Mesenchymal stem cell (in vitro differentiated cells and primary cell): Measurements from ENCODE around the gene TTC21B.

ENCODE experiments used
- DNase-seq: peaks from one replicate; pipeline ENCODE4 v3.0.0-alpha.2; 2013
- H2AFZ ChIP-seq: one replicate; pipeline ENCODE4 v1.6.1; 2013; ENCODE audit warnings: low read depth, mild to moderate bottlenecking, control low read depth, inconsistent platforms, low read length, moderate library complexity
- H2AK5ac ChIP-seq: 2 replicates; pipeline ENCODE4 v1.6.1; 2013; ENCODE audit warnings: low read length, moderate library complexity, mild to moderate bottlenecking, inconsistent platforms; ENCODE audit not compliant: severe bottlenecking
- H2BK120ac ChIP-seq: one replicate; pipeline ENCODE4 v1.6.1; 2013; ENCODE audit warnings: low read depth, mild to moderate bottlenecking, inconsistent platforms, low read length, moderate library complexity
- H2BK12ac ChIP-seq, 2 experiments: one replicate each; pipeline ENCODE4 v1.6.1; 2013; ENCODE audit warnings: inconsistent platforms in 2 of 2, low read length in 2 of 2, mild to moderate bottlenecking in 2 of 2, moderate library complexity in 2 of 2, control low read depth in 1 of 2
- H2BK15ac ChIP-seq: one replicate; pipeline ENCODE4 v1.6.1; 2013; ENCODE audit warnings: mild to moderate bottlenecking, low read depth, inconsistent platforms; ENCODE audit not compliant: poor library complexity, severe bottlenecking
- H2BK5ac ChIP-seq: 2 replicates; pipeline ENCODE4 v1.6.1; 2013; ENCODE audit warnings: low read depth, mild to moderate bottlenecking, low read length, control low read depth, inconsistent platforms; ENCODE audit not compliant: poor library complexity, severe bottlenecking
- H3K14ac ChIP-seq, 2 experiments: one replicate each; pipeline ENCODE4 v1.6.1; 2013; ENCODE audit warnings: inconsistent platforms in 2 of 2, low read length in 2 of 2, control low read depth in 1 of 2, mild to moderate bottlenecking in 1 of 2, moderate library complexity in 1 of 2
- H3K18ac ChIP-seq, 2 experiments: one replicate each; pipeline ENCODE4 v1.6.1; 2013; ENCODE audit warnings: inconsistent platforms in 2 of 2, low read length in 2 of 2, control low read depth in 1 of 2, low read depth in 1 of 2, mild to moderate bottlenecking in 1 of 2
- H3K23ac ChIP-seq, 2 experiments: one replicate each; pipeline ENCODE4 v1.6.1; 2013; ENCODE audit warnings: inconsistent platforms in 2 of 2, low read length in 2 of 2, mild to moderate bottlenecking in 2 of 2, moderate library complexity in 2 of 2, control low read depth in 1 of 2
- H3K27ac ChIP-seq: 2 replicates; pipeline ENCODE4 v1.5.1; 2013; ENCODE audit warnings: mild to moderate bottlenecking, moderate library complexity, low read length, control low read depth, inconsistent platforms; ENCODE audit not compliant: poor library complexity, severe bottlenecking
- H3K27me3 ChIP-seq, 2 experiments: 2 replicates each; pipeline versions ENCODE4 v1.6.1 to v1.7.0; 2013; ENCODE audit warnings: low read length in 2 of 2, mild to moderate bottlenecking in 2 of 2, moderate library complexity in 2 of 2, control low read depth in 1 of 2, inconsistent platforms in 1 of 2; ENCODE audit not compliant: control insufficient read depth in 1 of 2, insufficient read depth in 1 of 2
- H3K36me3 ChIP-seq, 2 experiments: 2 replicates each; pipeline versions ENCODE4 v1.6.1 to v1.7.0; 2013; ENCODE audit warnings: low read length in 2 of 2, control low read depth in 1 of 2, inconsistent platforms in 1 of 2, low read depth in 1 of 2, mild to moderate bottlenecking in 1 of 2; ENCODE audit not compliant: insufficient read depth in 2 of 2, control insufficient read depth in 1 of 2
- H3K4ac ChIP-seq, 2 experiments: one replicate each; pipeline ENCODE4 v1.6.1; 2013; ENCODE audit warnings: inconsistent platforms in 2 of 2, low read length in 2 of 2, mild to moderate bottlenecking in 2 of 2, moderate library complexity in 2 of 2, control low read depth in 1 of 2, low read depth in 1 of 2
- H3K4me1 ChIP-seq: 2 replicates; pipeline ENCODE4 v1.6.1; 2013; ENCODE audit warnings: low read depth, low read length, control low read depth; ENCODE audit not compliant: control insufficient read depth, insufficient read depth
- H3K4me2 ChIP-seq: 2 replicates; pipeline ENCODE4 v1.6.1; 2013; ENCODE audit warnings: low read length, mild to moderate bottlenecking, inconsistent platforms; ENCODE audit not compliant: poor library complexity, severe bottlenecking
- H3K4me3 ChIP-seq, 2 experiments: 2 replicates each; pipeline versions ENCODE4 v1.5.1 to v1.7.0; 2013; ENCODE audit warnings: low read length in 2 of 2, mild to moderate bottlenecking in 2 of 2, control low read depth in 1 of 2, low read depth in 1 of 2; ENCODE audit not compliant: insufficient read depth in 1 of 2
- H3K79me1 ChIP-seq: replicated peaks from 2 replicates; pipeline ENCODE4 v1.6.1; 2013; ENCODE audit warnings: mild to moderate bottlenecking, control low read depth, low read length, inconsistent platforms; ENCODE audit not compliant: poor library complexity, severe bottlenecking
- H3K9ac ChIP-seq: 2 replicates; pipeline ENCODE4 v1.7.0; 2013; ENCODE audit warnings: mild to moderate bottlenecking, low read length, moderate library complexity
- H3K9me3 ChIP-seq: 2 replicates; pipeline ENCODE4 v1.7.0; 2013; ENCODE audit warnings: mild to moderate bottlenecking, low read length; ENCODE audit not compliant: control insufficient read depth
- H4K8ac ChIP-seq: one replicate; pipeline ENCODE4 v1.6.1; 2013; ENCODE audit warnings: inconsistent platforms, mild to moderate bottlenecking, low read length, moderate library complexity
- H4K91ac ChIP-seq: one replicate; pipeline ENCODE4 v1.6.1; 2013; ENCODE audit warnings: mild to moderate bottlenecking, low read length, inconsistent platforms
- WGBS: methylation state at CpG from one replicate; pipeline ENCODE4 v1.1.7; 2013; ENCODE audit warnings: mixed read lengths; 5-methylcytosine and 5-hydroxymethylcytosine counted together

The TTC21B gene

DNA sequence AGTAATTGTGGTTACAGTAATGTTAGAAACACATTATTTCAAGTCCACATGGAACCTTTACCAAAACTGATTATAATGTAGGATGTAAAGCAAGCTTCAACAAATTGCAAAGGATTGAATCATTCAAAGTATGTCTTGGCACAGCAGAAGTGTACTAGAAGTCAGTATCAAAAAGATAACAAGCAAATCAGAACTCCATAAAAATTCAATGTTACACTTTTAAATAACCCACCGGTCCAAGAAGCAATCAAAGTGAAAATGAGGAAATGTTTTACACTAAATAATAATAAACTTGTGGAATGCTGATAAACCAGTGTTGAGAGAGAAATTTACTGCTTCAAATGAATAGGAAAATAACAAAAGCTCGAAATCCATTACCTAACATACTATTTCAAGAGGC is 47.7 kb downstream of the TTC21B start:
- Histone ChIP-seq H3K14ac (no peak overlapping the region), H3K9me3 (no peaks in the 10 kb centered on the region), H3K27me3 (no peaks in the 10 kb centered on the region), H3K4me1 (peaks cover 1% of the 10 kb centered on the region), H3K27ac (no peak overlapping the region), H4K8ac (no peak overlapping the region), H3K4me3 (no peak overlapping the region), H3K36me3 (peaks cover 0 to 4% of the 10 kb centered on the region in 2 experiments), H3K9ac (no peak overlapping the region), H3K18ac (no peak overlapping the region), H2BK5ac (no peak overlapping the region), H2BK12ac (no peak overlapping the region), H2BK120ac (no peak overlapping the region), H4K91ac (no peak overlapping the region), H3K4me2 (no peak overlapping the region), H2AFZ (no peak overlapping the region), H3K79me1 (peaks cover 1% of the 10 kb centered on the region), H2BK15ac (no peak overlapping the region), H3K4ac (no peak overlapping the region), H3K23ac (no peak overlapping the region), H2AK5ac (no peak overlapping the region)
- no CpG with 5 or more reads among the region's 2 CpGs for WGBS
- no peak for DNase-seq

DNA sequence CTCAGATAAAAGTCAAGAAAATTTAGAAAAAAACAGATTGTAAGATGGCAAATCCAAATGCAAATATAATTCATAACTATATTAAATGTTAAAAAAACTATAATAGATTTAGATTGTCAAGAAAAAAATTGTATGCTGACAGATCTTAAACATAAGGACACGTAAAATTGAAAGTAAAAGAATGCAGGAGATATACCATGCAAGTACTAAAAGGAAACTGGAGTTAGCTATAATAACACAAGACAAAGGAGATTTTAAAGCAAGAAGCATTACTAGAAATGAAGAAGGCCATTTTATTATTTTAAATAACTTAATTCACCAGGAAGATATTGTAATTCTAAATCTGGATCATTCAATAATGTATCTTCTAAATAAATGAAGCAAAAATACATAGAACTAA is 48.3 kb downstream of the TTC21B start:
- no peaks in the 10 kb centered on the region for H3K9me3 ChIP-seq
- no peak overlapping the region for H3K23ac ChIP-seq
- no peak for DNase-seq
- no peaks in the 10 kb centered on the region for H3K27me3 ChIP-seq
- no peak overlapping the region for H4K91ac ChIP-seq
- WGBS = no CpG with 5 or more reads among the region's 1 CpG
- no peak overlapping the region for H2BK15ac ChIP-seq
- no peak overlapping the region for H3K4me2 ChIP-seq
- no peak overlapping the region for H2BK12ac ChIP-seq
- H2BK5ac ChIP-seq = no peak overlapping the region
- H2BK120ac ChIP-seq = no peak overlapping the region
- H3K18ac ChIP-seq = no peak overlapping the region
- no peak overlapping the region for H3K27ac ChIP-seq
- peaks cover 1% of the 10 kb centered on the region for H3K4me1 ChIP-seq
- H2AK5ac ChIP-seq = no peak overlapping the region
- no peak overlapping the region for H3K14ac ChIP-seq
- no peak overlapping the region for H4K8ac ChIP-seq
- no peak overlapping the region for H3K4ac ChIP-seq
- H2AFZ ChIP-seq = no peak overlapping the region
- peaks cover 1% of the 10 kb centered on the region for H3K79me1 ChIP-seq
- H3K36me3 ChIP-seq = peaks cover 0 to 4% of the 10 kb centered on the region in 2 experiments
- H3K4me3 ChIP-seq = no peak overlapping the region
- H3K9ac ChIP-seq = no peak overlapping the region

GRCh38 chr2:165904432-165904831 is 49.1 kb downstream of the TTC21B start:
- no peak overlapping the region for H2BK15ac ChIP-seq
- H3K9me3 ChIP-seq = no peaks in the 10 kb centered on the region
- WGBS = 100% methylated on average over 1 of the region's 2 CpGs
- no peak overlapping the region for H3K18ac ChIP-seq
- no peaks in the 10 kb centered on the region for H3K27me3 ChIP-seq
- no peak overlapping the region for H3K23ac ChIP-seq
- H2BK5ac ChIP-seq = no peak overlapping the region
- no peak overlapping the region for H2BK120ac ChIP-seq
- H3K27ac ChIP-seq = no peak overlapping the region
- no peak overlapping the region for H2AK5ac ChIP-seq
- no peak overlapping the region for H3K4me3 ChIP-seq
- no peak overlapping the region for H2AFZ ChIP-seq
- H3K79me1 ChIP-seq = peaks cover 1% of the 10 kb centered on the region
- no peak overlapping the region for H4K8ac ChIP-seq
- no peak overlapping the region for H3K4ac ChIP-seq
- H2BK12ac ChIP-seq = no peak overlapping the region
- no peak overlapping the region for H4K91ac ChIP-seq
- no peak overlapping the region for H3K9ac ChIP-seq
- peaks cover 1% of the 10 kb centered on the region for H3K4me1 ChIP-seq
- no peak overlapping the region for H3K14ac ChIP-seq
- peaks cover 0 to 11% of the 10 kb centered on the region in 2 experiments for H3K36me3 ChIP-seq
- H3K4me2 ChIP-seq = no peak overlapping the region
- DNase-seq = no peak

DNA sequence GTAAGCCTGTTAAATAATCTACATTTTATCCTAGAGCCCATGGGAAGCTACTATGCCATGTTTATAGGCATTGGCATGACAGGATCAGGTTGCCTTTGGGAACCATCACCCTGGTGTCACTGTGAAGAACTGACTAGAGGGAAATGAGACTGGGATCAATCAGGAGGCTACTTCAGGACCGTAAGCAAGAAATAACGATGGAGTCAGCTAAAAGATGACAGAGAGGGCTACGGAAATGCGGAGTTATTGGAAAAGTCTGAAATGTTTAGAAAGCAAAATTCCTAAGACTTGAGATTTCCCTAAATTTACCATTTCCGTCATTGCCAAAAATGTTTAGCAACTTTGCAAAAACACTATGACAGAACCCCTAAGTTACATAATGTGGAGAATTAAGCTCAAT is 50.2 kb downstream of the TTC21B start:
- no peak overlapping the region for H3K27ac ChIP-seq
- peaks cover 0 to 21% of the 10 kb centered on the region in 2 experiments for H3K36me3 ChIP-seq
- no peak overlapping the region for H2AFZ ChIP-seq
- no peak overlapping the region for H2BK5ac ChIP-seq
- H3K4me2 ChIP-seq = no peak overlapping the region
- peak overlapping the region in 1 of 2 experiments; percentile 59 for H3K4me3 ChIP-seq
- no peak overlapping the region for H3K23ac ChIP-seq
- no peak overlapping the region for H2BK15ac ChIP-seq
- no peak overlapping the region for H2AK5ac ChIP-seq
- H2BK120ac ChIP-seq = no peak overlapping the region
- 100% methylated on average over 4 of the region's 5 CpGs for WGBS
- H4K91ac ChIP-seq = no peak overlapping the region
- H4K8ac ChIP-seq = no peak overlapping the region
- DNase-seq = no peak
- peaks cover 1% of the 10 kb centered on the region for H3K79me1 ChIP-seq
- H3K14ac ChIP-seq = no peak overlapping the region
- H3K18ac ChIP-seq = no peak overlapping the region
- H3K4ac ChIP-seq = no peak overlapping the region
- H3K9me3 ChIP-seq = no peaks in the 10 kb centered on the region
- H2BK12ac ChIP-seq = no peak overlapping the region
- peaks cover 1% of the 10 kb centered on the region for H3K4me1 ChIP-seq
- H3K27me3 ChIP-seq = no peaks in the 10 kb centered on the region
- peak overlapping the region; percentile 28 for H3K9ac ChIP-seq
